Adrenal gland (tissue), 12 donors: ENCODE results near the gene ERCC5. TPM values are rescaled to one million over a fixed set of nuclear protein-coding genes. Genes with fewer than 3 reads are reported as not detected.

Source experiments
- DNase-seq, 7 donors: peaks; one replicate each; pipeline ENCODE4 v3.0.0-alpha.2; 2019 to 2020
- H3K27ac ChIP-seq, 5 donors: fragments of 200-600 bp; sonication (generic) in 4 of 5; 1 replicate in 3 of 5; 2 replicates in 2 of 5; pipeline versions ENCODE4 v1.5.1 to v1.8.0; 2016 to 2020; ENCODE audit warnings: mild to moderate bottlenecking in 1 of 5
- H3K27me3 ChIP-seq: fragments of 200-600 bp; 2 replicates; pipeline ENCODE4 v1.8.0; 2021
- H3K36me3 ChIP-seq, 2 donors: fragments of 200-600 bp; replicated peaks in 1 of 2; 1 replicate in 1 of 2; 2 replicates in 1 of 2; pipeline versions ENCODE4 v1.5.1 to v1.8.0; 2018 to 2022
- H3K4me1 ChIP-seq, 2 donors: fragments of 200-600 bp; replicated peaks in 1 of 2; 1 replicate in 1 of 2; 2 replicates in 1 of 2; pipeline versions ENCODE4 v1.5.1 to v1.8.0; 2018 to 2021
- H3K4me3 ChIP-seq, 4 donors: fragments of 200-600 bp; sonication (generic) in 3 of 4; one replicate each; pipeline ENCODE4 v1.5.1; 2016 to 2018
- H3K9me3 ChIP-seq, 3 donors: fragments of 200-600 bp; sonication (generic) in 1 of 3; replicated peaks in 1 of 3; 1 replicate in 2 of 3; 2 replicates in 1 of 3; pipeline versions ENCODE4 v1.5.1 to v1.8.0; 2016 to 2021
- CTCF ChIP-seq, 6 experiments: fragments of 450-650 bp in 4 of 6; fragments of 200-600 bp in 2 of 6; sonication (generic) in 1 of 6; IDR thresholded peaks; 1 replicate in 5 of 6; 2 replicates in 1 of 6; pipeline versions ENCODE4 v1.5.1 to v1.8.0; 2016 to 2021; ENCODE audit warnings: antibody characterized with exemption in 6 of 6, mild to moderate bottlenecking in 2 of 6, moderate library complexity in 1 of 6
- POLR2A ChIP-seq, 2 donors: fragments of 450-650 bp; IDR thresholded peaks; one replicate each; pipeline ENCODE4 v1.6.1; 2017; ENCODE audit warnings: antibody characterized with exemption in 2 of 2, mild to moderate bottlenecking in 2 of 2, moderate library complexity in 1 of 2
- WGBS, 4 donors: extraction: QIAGEN DNeasy Blood & Tissue Kit in 2 of 4; methylation state at CpG; one replicate each; pipeline versions ENCODE4 v1.1.5 to v1.1.7; 2013 to 2017; 5-methylcytosine and 5-hydroxymethylcytosine counted together
- intact Hi-C, 2 donors: fragments of 100-400 bp; cut with DNase I; formaldehyde crosslinking; loops; one replicate each; pipeline versions ENCODE4 v1.14.1 to v1.15.0; 2022 to 2023
- polyA plus RNA-seq, 3 donors: library from polyadenylated mRNA; stranded (reverse); fragments of 200-250 nt in 2 of 3; fragments of 350-450 nt in 1 of 3; fragmentation: Illumina TruSeq in 1 of 3; extraction: RNeasy Lipid Tissue Mini Kit (QIAGEN cat#74804) in 1 of 3; gene quantifications; one replicate each; pipeline ENCODE4 v1.2.3, GENCODE V29; 2013 to 2014
- total RNA-seq, 9 donors: library from RNA; depleted of rRNA in 4 of 9; stranded (reverse); fragments of >200 nt in 4 of 9; fragments of 120-200 nt in 1 of 9; fragmentation: NEBNext Ultra II Directional in 1 of 9; extraction: Animal tissue kit (Norgen Biotek cat#: 25700) in 1 of 9; gene quantifications; one replicate each; pipeline versions ENCODE4 v1.1.0 to v1.2.4, GENCODE V29; 2013 to 2023
- donor health status: healthy with polysubstance abuse.
- donor health status: Bipolar disorder and iron deficiency.
- donor health status: DM: yes; HTN: yes; CAD: no.
- donor health status: DM: no; HTN: no; CAD: no.
- donor health status: DM: no; HTN: no; CAD: no.
- donor health status: DM: yes; HTN: yes; CAD: no.

Gene ERCC5
- total and polyA plus RNA-seq, 12 donors: 37.8 to 185 (median 64.6) TPM

GRCh38 chr13:102814025-102814607 is 31.7 kb upstream of the ERCC5 start:
- Histone ChIP-seq H3K4me1 (peaks cover 0 to 12% of the 10 kb centered on the region in 2 donors), H3K4me3 (no peak overlapping the region), H3K27ac (no peak overlapping the region), H3K27me3 (no peaks in the 10 kb centered on the region), H3K36me3 (no peaks in the 10 kb centered on the region), H3K9me3 (peaks cover 0 to 5% (median 0%) of the 10 kb centered on the region in 3 donors)
- no peak for TF ChIP-seq POLR2A (IDR thresholded peaks at IDR 0.05)
- no peak for TF ChIP-seq CTCF (IDR thresholded peaks at IDR 0.05)
- intact Hi-C loops: no loop called here
- no peak for DNase-seq
- 65 to 71% (median 68%) methylated on average over 7 of the region's 7 CpGs for WGBS, 4 donors

GRCh38 chr13:102814793-102815192 is 31.0 kb upstream of the ERCC5 start:
- Histone ChIP-seq H3K4me1 (peaks cover 0 to 13% of the 10 kb centered on the region in 2 donors), H3K27ac (no peak overlapping the region), H3K9me3 (peaks cover 0 to 5% (median 0%) of the 10 kb centered on the region in 3 donors), H3K4me3 (no peak overlapping the region), H3K27me3 (no peaks in the 10 kb centered on the region), H3K36me3 (no peaks in the 10 kb centered on the region)
- 77 to 86% (median 85%) methylated on average over 6 of the region's 6 CpGs for whole genome bisulfite sequencing, 4 donors
- TF ChIP-seq POLR2A (IDR thresholded peaks at IDR 0.05) (no peak), CTCF (IDR thresholded peaks at IDR 0.05) (no peak)
- no peak for DNase-seq
- intact Hi-C loops: no loop called here

GRCh38 chr13:102815788-102816187 is 30.0 kb upstream of the ERCC5 start:
- H3K9me3 ChIP-seq: peaks cover 0 to 5% (median 0%) of the 10 kb centered on the region in 3 donors
- intact Hi-C loops: no loop called here
- H3K4me1 ChIP-seq: peaks cover 0 to 20% of the 10 kb centered on the region in 2 donors
- no peak for DNase-seq
- H3K4me3 ChIP-seq: no peak overlapping the region
- no peak overlapping the region for H3K27ac ChIP-seq
- H3K36me3 ChIP-seq: no peaks in the 10 kb centered on the region
- TF ChIP-seq POLR2A (IDR thresholded peaks at IDR 0.05) (no peak), CTCF (IDR thresholded peaks at IDR 0.05) (no peak)
- H3K27me3 ChIP-seq: no peaks in the 10 kb centered on the region
- 90 to 95% (median 91%) methylated on average over 5 of the region's 5 CpGs for WGBS, 4 donors

- H3K27me3 ChIP-seq: no peaks in the 10 kb centered on the region
These were observed 29.1 kb upstream of the ERCC5 start for GRCh38 chr13:102816708-102817107.

More at GRCh38 chr13:102816708-102817107, 29.1 kb upstream of the ERCC5 start:
- no peak overlapping the region for H3K27ac ChIP-seq
- 82 to 91% (median 90%) methylated on average over 4 of the region's 4 CpGs for WGBS, 4 donors
- DNase-seq: no peak
- no peak overlapping the region for H3K4me3 ChIP-seq
- peaks cover 0 to 4% (median 0%) of the 10 kb centered on the region in 3 donors for H3K9me3 ChIP-seq
- intact Hi-C loops: no loop called here
- H3K4me1 ChIP-seq: peaks cover 0 to 20% of the 10 kb centered on the region in 2 donors
- peaks cover 0 to 6% of the 10 kb centered on the region in 2 donors for H3K36me3 ChIP-seq
- TF ChIP-seq POLR2A (IDR thresholded peaks at IDR 0.05): no peak
- no peak for TF ChIP-seq CTCF (IDR thresholded peaks at IDR 0.05)
